Heart right ventricle (tissue), 16 donors: ENCODE data around the gene PPP3CA. TPM values are rescaled to one million over a fixed set of nuclear protein-coding genes. Genes with fewer than 3 reads are reported as not detected.
"Not testable (repeated sequence)": the region's sequence is repeated elsewhere in the genome, so short reads cannot be mapped to it uniquely, and the experiment has no call there.

ENCODE experiments used
- ATAC-seq, 8 donors: fragments of 200-7000 bp; cut with Tn5 transposase; one replicate each; pipeline ENCODE4 v1.9.1; 2020; ENCODE audit warnings: mild to moderate bottlenecking in 8 of 8, moderate library complexity in 8 of 8, moderate number of reproducible peaks in 1 of 8
- DNase-seq, 2 donors: peaks; one replicate each; pipeline ENCODE4 v3.0.0-alpha.2; 2020
- H3K27ac ChIP-seq, 10 donors: fragments of 200-600 bp; sonication (generic) in 2 of 10; one replicate each; pipeline versions ENCODE4 v1.5.0 to v1.8.0; 2020 to 2022; ENCODE audit warnings: mild to moderate bottlenecking in 3 of 10
- H3K27me3 ChIP-seq, 7 donors: fragments of 200-600 bp; one replicate each; pipeline ENCODE4 v1.8.0; 2021 to 2022; ENCODE audit warnings: mild to moderate bottlenecking in 2 of 7
- H3K36me3 ChIP-seq, 9 donors: fragments of 200-600 bp; sonication (generic) in 1 of 9; one replicate each; pipeline versions ENCODE4 v1.5.0 to v1.8.0; 2020 to 2022; ENCODE audit warnings: mild to moderate bottlenecking in 2 of 9
- H3K4me1 ChIP-seq, 9 donors: fragments of 200-600 bp; sonication (generic) in 1 of 9; one replicate each; pipeline versions ENCODE4 v1.5.0 to v1.8.0; 2020 to 2022; ENCODE audit warnings: mild to moderate bottlenecking in 4 of 9
- H3K4me3 ChIP-seq, 10 donors: fragments of 200-600 bp; sonication (generic) in 2 of 10; one replicate each; pipeline versions ENCODE4 v1.5.0 to v1.8.0; 2020 to 2022; ENCODE audit warnings: mild to moderate bottlenecking in 7 of 10, moderate library complexity in 2 of 10
- H3K9me3 ChIP-seq, 11 donors: fragments of 200-600 bp in 10 of 11; sonication (generic) in 2 of 11; one replicate each; pipeline versions ENCODE4 v1.5.0 to v1.8.0; 2013 to 2022; ENCODE audit warnings: mild to moderate bottlenecking in 2 of 11, control low read depth in 1 of 11, moderate library complexity in 1 of 11
- whole genome bisulfite sequencing, 2 donors: extraction: QIAGEN DNeasy Blood & Tissue Kit; methylation state at CpG; one replicate each; pipeline ENCODE4 v1.1.7; 2013; ENCODE audit warnings: inconsistent platforms in 1 of 2; 5-methylcytosine and 5-hydroxymethylcytosine counted together
- intact Hi-C, 10 donors: fragments of 100-400 bp; cut with DNase I; formaldehyde crosslinking; loops; one replicate each; pipeline versions ENCODE4 v1.11.1 to v1.14.2; 2022
- polyA plus RNA-seq, 2 donors: library from polyadenylated mRNA; stranded (reverse); fragments of 200-250 nt; gene quantifications; one replicate each; pipeline ENCODE4 v1.2.3, GENCODE V29; 2013
- total RNA-seq, 10 donors: library from RNA; stranded (reverse); fragmentation: NEBNext Ultra II Directional in 3 of 10; extraction: Animal tissue kit (Norgen Biotek cat#: 25700) in 3 of 10; gene quantifications; one replicate each; pipeline versions ENCODE4 v1.2.1 to v1.2.4, GENCODE V29; 2021 to 2023
- TF ChIP-seq, protein P1 (sequence below), 9 donors: fragments of 200-600 bp; sonication (generic) in 2 of 9; IDR thresholded peaks; one replicate each; pipeline versions ENCODE4 v1.5.0 to v1.8.0; 2021 to 2022; ENCODE audit warnings: antibody characterized with exemption in 9 of 9, mild to moderate bottlenecking in 5 of 9, moderate library complexity in 1 of 9
- donor health status: Arrhythmogenic right ventricular cardiomyopathy.
- donor health status: ischemic (EF 13 %, LVEDD 7.1; RV severe dilation, severe dysfunction).
- donor health status: healthy with polysubstance abuse.
- donor health status: DM: no; HTN: yes; CAD: no.
- donor health status: DM: no; HTN: no; CAD: no.
- donor health status: ischemic (EF 25% LVEDD 6.9; RV normal size, moderate dysfunction).
- donor health status: ischemic (EF 25% LVEDD 5.7; RV mildly dilated, moderate dysfunction).
- donor health status: healthy.
- donor health status: DM: yes; HTN: yes; CAD: no.
- donor health status: Ischemic cardiomyopathy.
- donor health status: ischemic (EF 35%, LVEDD 5.7; RV mildly dilated, moderate dysfunction).
- donor health status: nonischemic (EF 11% LVEDD 7.7; RV severe dilation, severe dysfunction).
- donor health status: DM: yes; HTN: yes; CAD: no.
- donor health status: PGD.
- donor health status: ischemic (EF 29% LVEDD 5.4; RV normal size, mild dysfunction).
- donor health status: nonischemic (EF 23%, LVEDD 6.1; RV moderate dilation, normal function).

The PPP3CA gene
- total and polyA plus RNA-seq, 12 donors, result 8.1 to 30.8 (median 19.1) TPM

DNA sequence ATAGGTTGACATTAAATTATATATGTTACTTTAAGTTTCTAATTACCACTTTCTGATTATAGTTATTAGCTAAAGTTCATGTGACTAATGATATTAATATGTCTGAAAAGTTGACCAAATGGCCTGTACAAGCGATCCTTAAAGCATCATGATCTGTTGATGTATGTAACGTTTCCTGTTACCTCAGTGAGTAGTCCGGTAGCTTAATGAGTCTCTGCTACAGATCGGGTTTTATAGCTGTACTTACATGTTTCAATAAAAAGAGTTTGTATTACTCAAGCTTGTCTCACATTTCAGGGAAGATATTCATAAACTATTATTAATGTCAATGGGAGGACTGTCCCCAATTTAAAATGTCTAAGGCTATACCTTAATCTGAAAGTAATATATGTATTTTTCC lies 246.3 kb downstream of the PPP3CA start:
- intact Hi-C loops, result no loop called here
- WGBS, 2 donors, result 97 to 98% methylated on average over 4 of the region's 4 CpGs
- TF ChIP-seq, protein P1, sequence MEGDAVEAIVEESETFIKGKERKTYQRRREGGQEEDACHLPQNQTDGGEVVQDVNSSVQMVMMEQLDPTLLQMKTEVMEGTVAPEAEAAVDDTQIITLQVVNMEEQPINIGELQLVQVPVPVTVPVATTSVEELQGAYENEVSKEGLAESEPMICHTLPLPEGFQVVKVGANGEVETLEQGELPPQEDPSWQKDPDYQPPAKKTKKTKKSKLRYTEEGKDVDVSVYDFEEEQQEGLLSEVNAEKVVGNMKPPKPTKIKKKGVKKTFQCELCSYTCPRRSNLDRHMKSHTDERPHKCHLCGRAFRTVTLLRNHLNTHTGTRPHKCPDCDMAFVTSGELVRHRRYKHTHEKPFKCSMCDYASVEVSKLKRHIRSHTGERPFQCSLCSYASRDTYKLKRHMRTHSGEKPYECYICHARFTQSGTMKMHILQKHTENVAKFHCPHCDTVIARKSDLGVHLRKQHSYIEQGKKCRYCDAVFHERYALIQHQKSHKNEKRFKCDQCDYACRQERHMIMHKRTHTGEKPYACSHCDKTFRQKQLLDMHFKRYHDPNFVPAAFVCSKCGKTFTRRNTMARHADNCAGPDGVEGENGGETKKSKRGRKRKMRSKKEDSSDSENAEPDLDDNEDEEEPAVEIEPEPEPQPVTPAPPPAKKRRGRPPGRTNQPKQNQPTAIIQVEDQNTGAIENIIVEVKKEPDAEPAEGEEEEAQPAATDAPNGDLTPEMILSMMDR (IDR thresholded peaks at IDR 0.05), result no peak
- ATAC-seq, result no peak
- H3K4me1 ChIP-seq, result peaks cover 3 to 38% (median 33%) of the 10 kb centered on the region in 9 donors
- H3K36me3 ChIP-seq, result peaks cover 0 to 17% (median 0%) of the 10 kb centered on the region in 9 donors
- no peaks in the 10 kb centered on the region for H3K27me3 ChIP-seq
- no peak overlapping the region for H3K4me3 ChIP-seq
- DNase-seq, result no peak
- no peaks in the 10 kb centered on the region for H3K9me3 ChIP-seq
- H3K27ac ChIP-seq, result no peak overlapping the region

DNA sequence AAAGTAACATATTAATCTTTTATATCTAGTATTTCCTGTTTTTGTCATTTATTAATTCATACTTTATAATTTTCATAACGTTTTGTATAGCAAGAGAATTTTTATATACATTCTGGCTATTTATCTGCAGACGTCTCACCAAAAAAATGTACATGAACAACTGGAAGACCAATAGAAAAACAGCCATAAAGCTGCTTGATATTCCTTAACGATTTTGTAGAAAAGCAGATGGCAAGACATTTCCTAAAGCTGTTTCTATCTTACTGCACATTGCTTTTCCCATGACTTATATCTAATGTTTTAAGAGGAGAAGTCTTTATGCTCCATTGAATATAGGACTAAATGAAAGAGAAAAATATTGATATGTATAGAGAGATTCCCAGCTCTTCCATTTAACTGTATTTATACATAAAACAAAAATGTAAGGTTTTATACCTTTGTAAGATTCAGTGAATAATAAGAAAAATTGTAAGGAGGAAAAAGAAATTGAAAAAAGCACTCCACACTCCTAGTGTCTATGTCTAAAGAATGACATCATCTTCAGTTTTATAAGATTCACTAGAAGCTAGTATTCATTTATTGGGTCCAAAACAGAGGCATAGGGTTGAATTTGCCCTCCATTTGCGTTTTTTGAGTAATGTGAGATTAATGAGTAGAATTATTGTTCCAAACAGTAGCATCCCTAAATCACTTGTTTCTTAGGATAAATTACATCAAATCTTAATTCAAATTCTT lies 248.5 kb downstream of the PPP3CA start:
- intact Hi-C loops, result no loop called here
- no peak overlapping the region for H3K4me3 ChIP-seq
- WGBS, 2 donors, result 76 to 80% methylated on average over 4 of the region's 4 CpGs
- ATAC-seq (no peak), DNase-seq (no peak)
- TF ChIP-seq, protein P1 (IDR thresholded peaks at IDR 0.05), result no peak
- peaks cover 0 to 17% (median 0%) of the 10 kb centered on the region in 9 donors for H3K36me3 ChIP-seq
- H3K9me3 ChIP-seq, result no peaks in the 10 kb centered on the region
- peaks cover 3 to 25% (median 23%) of the 10 kb centered on the region in 9 donors for H3K4me1 ChIP-seq
- no peak overlapping the region for H3K27ac ChIP-seq
- no peaks in the 10 kb centered on the region for H3K27me3 ChIP-seq

DNA sequence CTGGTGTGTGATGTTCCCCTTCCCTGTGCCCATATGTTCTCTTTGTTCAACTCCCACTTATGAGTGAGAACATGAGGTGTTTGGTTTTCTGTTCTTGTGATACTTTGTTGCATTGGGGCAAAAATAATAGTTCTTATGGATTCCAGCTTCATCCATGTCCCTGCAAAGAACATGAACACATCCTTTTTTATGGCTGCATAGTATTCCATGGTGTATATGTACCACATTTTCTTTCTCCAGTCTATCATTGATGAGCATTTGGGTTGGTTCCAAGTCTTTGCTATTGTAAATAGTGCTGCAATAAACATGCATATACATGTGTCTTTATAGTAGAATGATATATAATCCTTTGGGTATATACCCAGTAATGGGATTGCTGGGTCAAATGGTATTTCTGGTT lies 254.7 kb downstream of the PPP3CA start:
- ATAC-seq, H3K27ac ChIP-seq, H3K4me3 ChIP-seq, H3K27me3 ChIP-seq, H3K9me3 ChIP-seq, intact Hi-C loops, H3K4me1 ChIP-seq, DNase-seq: not testable (repeated sequence)
- peaks cover 0 to 22% (median 3%) of the 10 kb centered on the region in 9 donors for H3K36me3 ChIP-seq

DNA sequence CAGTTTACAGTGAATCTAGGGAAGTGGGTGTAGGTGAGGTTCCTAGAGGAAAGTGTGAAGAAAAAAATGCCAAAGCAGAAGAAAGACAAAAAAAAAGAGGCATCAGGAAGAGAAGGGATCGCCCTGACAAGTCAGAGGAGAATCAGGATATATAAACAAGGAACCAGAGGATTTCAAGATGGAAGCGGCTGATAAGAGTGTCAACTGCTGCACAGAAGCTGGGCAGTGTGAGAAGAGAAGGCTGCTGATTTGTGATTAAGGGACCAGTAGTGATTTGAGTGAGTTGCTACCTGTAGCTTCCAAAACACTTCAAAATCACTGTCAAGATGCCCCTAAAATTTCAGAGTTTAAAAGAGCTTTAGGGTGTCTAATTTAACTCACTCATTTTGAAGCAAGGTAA lies 258.2 kb downstream of the PPP3CA start:
- H3K4me3 ChIP-seq, result no peak overlapping the region
- H3K27me3 ChIP-seq, result no peaks in the 10 kb centered on the region
- no peak for DNase-seq
- peaks cover 0 to 4% (median 0%) of the 10 kb centered on the region in 11 donors for H3K9me3 ChIP-seq
- 82 to 83% methylated on average over 2 of the region's 2 CpGs for WGBS, 2 donors
- peaks cover 0 to 31% (median 3%) of the 10 kb centered on the region in 9 donors for H3K36me3 ChIP-seq
- intact Hi-C loops, result no loop called here
- TF ChIP-seq, protein P1 (IDR thresholded peaks at IDR 0.05), result no peak
- ATAC-seq, result no peak
- H3K27ac ChIP-seq, result no peak overlapping the region
- H3K4me1 ChIP-seq, result no peaks in the 10 kb centered on the region
